Endothelial cell (in vitro differentiated cells): ENCODE measurements around the gene TBC1D3B. TPM values are rescaled to one million over a fixed set of nuclear protein-coding genes. Genes with fewer than 3 reads are reported as not detected.
"Not testable (repeated sequence)": the region's sequence is repeated elsewhere in the genome, so short reads cannot be mapped to it uniquely, and the experiment has no call there.

Source experiments
- DNase-seq: peaks from one replicate; pipeline ENCODE4 v3.0.0; 2021; ENCODE audit warnings: low spot score
- H3K27ac Mint-ChIP-seq: one replicate; pipeline ENCODE4 v1.8.0; 2021; ENCODE audit warnings: mixed read lengths, inconsistent platforms; ENCODE audit not compliant: unreplicated experiment
- H3K27me3 Mint-ChIP-seq: one replicate; pipeline ENCODE4 v1.8.0; 2021; ENCODE audit warnings: mild to moderate bottlenecking, moderate library complexity, mixed read lengths, inconsistent platforms; ENCODE audit not compliant: unreplicated experiment
- H3K36me3 Mint-ChIP-seq: one replicate; pipeline ENCODE4 v1.8.0; 2021; ENCODE audit warnings: mild to moderate bottlenecking, low read depth, mixed read lengths, inconsistent platforms; ENCODE audit not compliant: unreplicated experiment
- H3K4me1 Mint-ChIP-seq: one replicate; pipeline ENCODE4 v1.8.0; 2021; ENCODE audit warnings: mild to moderate bottlenecking, mixed read lengths, inconsistent platforms; ENCODE audit not compliant: unreplicated experiment
- H3K4me3 Mint-ChIP-seq: one replicate; pipeline ENCODE4 v1.8.0; 2021; ENCODE audit warnings: mild to moderate bottlenecking, mixed read lengths, inconsistent platforms; ENCODE audit not compliant: unreplicated experiment
- H3K9me3 Mint-ChIP-seq: one replicate; pipeline ENCODE4 v1.8.0; 2021; ENCODE audit warnings: mixed read lengths, inconsistent platforms; ENCODE audit not compliant: unreplicated experiment
- CTCF ChIP-seq: fragments of 200-600 bp; sonication (generic); IDR thresholded peaks from one replicate; pipeline ENCODE4 v1.5.0; 2021; ENCODE audit warnings: antibody characterized with exemption; ENCODE audit not compliant: unreplicated experiment
- total RNA-seq: library from RNA; stranded (reverse); fragmentation: NEBNext Ultra II Directional; extraction: Animal tissue kit (Norgen Biotek cat#: 25700); gene quantifications from one replicate; pipeline ENCODE4 v1.2.1, GENCODE V29; 2021; ENCODE audit not compliant: unreplicated experiment

Gene TBC1D3B
- total RNA-seq, 1 donor from 2014 or later, result 8.9 TPM

- Mint-ChIP-seq H3K27ac (no peak overlapping the region), H3K4me1 (peaks cover 41% of the 10 kb centered on the region), H3K9me3 (no peaks in the 10 kb centered on the region), H3K27me3 (peaks cover 13% of the 10 kb centered on the region), H3K4me3 (no peak overlapping the region), H3K36me3 (no peaks in the 10 kb centered on the region)
- DNase-seq, result no peak
- TF ChIP-seq CTCF, result no peak
Measured at GRCh38 chr17:36185416-36185815, 9.0 kb upstream of the TBC1D3B start.

DNA sequence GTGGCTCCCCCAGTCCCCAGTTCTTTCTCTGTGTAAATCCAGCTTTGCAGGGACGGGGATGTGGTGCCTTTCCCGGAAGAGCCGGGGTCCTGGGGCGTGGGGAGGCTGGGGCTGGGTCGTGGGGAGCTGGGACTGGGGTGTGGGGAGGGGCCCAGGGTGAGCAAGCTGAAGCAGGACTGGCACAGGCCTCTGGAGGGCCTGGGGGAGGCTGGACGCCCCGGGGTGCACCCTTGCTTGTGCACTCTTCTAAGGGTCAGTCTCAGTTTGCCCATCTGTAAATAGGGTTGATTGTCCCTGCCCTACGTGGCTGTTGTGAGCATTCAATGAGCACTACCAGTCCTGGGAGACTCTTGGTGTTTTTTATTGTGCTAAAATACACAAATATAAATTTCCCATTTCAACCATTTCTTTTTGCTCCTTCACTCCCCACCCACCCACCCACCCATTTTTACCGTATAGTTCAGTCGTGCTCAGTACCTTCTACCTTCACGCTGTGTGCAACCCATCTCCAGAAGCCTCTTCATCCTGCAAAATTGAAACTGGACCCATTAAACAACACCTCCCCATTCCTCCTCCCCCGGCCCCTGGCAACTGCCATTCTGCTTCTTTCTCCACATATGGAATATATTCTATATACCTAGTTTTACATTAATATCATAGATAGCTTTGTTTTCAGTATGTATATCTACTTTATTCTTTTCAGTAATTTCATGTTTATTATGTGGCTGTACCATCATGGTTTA is 7.8 kb upstream of the TBC1D3B start:
- H3K9me3 Mint-ChIP-seq, result no peaks in the 10 kb centered on the region
- DNase-seq, result no peak
- no peak for TF ChIP-seq CTCF
- no peaks in the 10 kb centered on the region for H3K36me3 Mint-ChIP-seq
- peaks cover 13% of the 10 kb centered on the region for H3K27me3 Mint-ChIP-seq
- H3K4me1 Mint-ChIP-seq, result peaks cover 35% of the 10 kb centered on the region
- H3K4me3 Mint-ChIP-seq, result peak overlapping the region; percentile 79
- H3K27ac Mint-ChIP-seq, result peak overlapping the region; percentile 58

DNA sequence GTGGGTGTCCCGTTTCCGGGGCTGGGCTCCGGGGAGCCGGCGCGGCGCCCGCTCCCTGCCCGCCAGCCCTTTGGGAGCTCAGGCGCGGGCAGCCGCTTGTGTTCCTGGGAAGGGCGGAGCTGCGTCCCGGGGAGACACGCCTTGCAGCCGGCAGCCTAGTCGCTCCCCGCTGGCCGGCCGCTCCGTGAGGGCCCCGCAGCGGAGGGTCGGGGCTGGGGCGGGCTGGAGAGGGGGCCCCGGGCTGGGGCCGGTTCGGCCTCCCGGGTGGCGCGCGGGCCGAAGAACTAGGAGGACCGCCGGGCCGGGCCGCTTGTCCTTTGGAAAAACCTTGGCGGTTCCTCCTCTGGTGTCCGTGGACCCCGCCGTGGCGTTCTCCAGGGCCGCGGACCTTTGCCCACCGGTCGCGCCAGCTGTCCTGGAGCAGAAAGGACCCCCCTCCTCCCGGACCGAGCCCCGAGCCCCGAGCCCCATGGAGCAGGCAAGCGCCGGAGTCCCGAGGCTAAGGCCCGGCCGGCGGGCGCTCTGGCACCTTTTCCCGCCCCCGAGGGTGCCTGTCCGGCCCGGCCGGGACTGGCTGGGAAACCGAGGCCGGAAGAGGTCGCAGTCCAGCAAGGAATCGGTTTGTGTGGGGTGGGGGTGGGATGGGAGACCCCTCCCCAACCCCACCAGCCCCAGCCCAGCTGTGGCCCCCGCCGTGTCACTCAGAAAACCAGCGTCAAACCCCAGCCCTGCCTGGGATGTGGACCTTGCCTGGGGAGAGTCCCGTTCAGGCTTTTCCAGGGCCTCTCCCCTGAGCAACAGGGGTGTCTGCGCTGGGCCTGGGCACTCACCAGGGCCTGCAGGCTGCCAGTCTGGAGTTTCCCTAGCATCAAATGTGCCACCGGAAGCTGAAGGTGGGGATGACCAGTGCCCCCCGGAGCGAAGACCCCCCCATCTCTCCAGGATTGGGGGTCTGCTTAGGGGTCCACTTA is 6.8 kb upstream of the TBC1D3B start:
- DNase-seq, result peak; percentile 81
- H3K4me1 Mint-ChIP-seq, result peaks cover 26% of the 10 kb centered on the region
- H3K36me3 Mint-ChIP-seq, result no peaks in the 10 kb centered on the region
- no peak for TF ChIP-seq CTCF
- peak overlapping the region; percentile 59 for H3K4me3 Mint-ChIP-seq
- H3K9me3 Mint-ChIP-seq, result no peaks in the 10 kb centered on the region
- H3K27me3 Mint-ChIP-seq, result peaks cover 13% of the 10 kb centered on the region
- H3K27ac Mint-ChIP-seq, result no peak overlapping the region

DNA sequence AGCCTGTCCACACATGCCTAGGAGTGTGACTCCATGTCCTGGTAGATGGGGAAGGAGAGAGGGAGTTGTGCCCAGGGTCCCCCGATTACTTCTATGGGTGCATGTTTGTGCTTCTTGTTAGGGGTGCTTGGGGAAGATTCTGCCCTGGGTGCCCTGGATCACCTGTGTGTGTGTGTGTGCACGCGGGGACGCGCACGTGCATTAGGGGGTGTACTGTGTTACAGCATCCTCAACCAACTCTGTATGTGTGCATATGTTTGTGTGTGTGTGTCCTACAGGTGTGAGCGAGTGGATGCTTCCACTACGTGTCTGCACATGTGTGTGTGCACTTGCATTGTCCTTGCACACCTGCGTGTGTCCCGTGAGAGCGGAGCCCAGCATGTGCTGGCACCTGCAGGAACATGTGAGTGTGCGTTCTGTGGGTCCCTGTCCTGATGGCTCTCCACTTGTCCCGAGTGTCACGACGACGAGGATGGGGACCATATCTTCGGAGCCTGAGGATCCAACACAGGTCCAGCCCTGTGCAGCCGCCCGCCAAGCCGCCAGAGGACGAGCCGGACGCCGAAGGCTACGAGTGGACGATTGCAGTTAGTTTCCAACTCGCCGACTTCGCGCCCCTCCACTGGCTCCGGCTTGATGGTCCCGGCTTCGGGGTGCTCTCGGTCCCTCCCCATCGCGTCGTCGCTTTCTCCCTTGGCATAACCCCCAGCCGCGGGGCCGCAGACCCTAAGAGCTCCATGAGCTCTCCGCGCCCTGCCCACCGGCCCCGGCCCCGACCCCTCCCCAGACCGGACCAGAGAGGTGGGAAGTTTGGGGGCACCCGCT is 6.0 kb upstream of the TBC1D3B start:
- Mint-ChIP-seq H3K4me1 (peaks cover 17% of the 10 kb centered on the region), H3K27ac (no peak overlapping the region), H3K36me3 (no peaks in the 10 kb centered on the region), H3K27me3 (peaks cover 10% of the 10 kb centered on the region), H3K4me3 (peak overlapping the region; percentile 88), H3K9me3 (no peaks in the 10 kb centered on the region)
- TF ChIP-seq CTCF, result no peak
- DNase-seq, result peak; percentile 44

- H3K36me3 Mint-ChIP-seq, DNase-seq, H3K9me3 Mint-ChIP-seq, H3K27ac Mint-ChIP-seq: not testable (repeated sequence)
- Mint-ChIP-seq H3K27me3 (peaks cover 10% of the 10 kb centered on the region), H3K4me3 (peak overlapping the region; percentile 65), H3K4me1 (peaks cover 12% of the 10 kb centered on the region)
Measured at GRCh38 chr17:36181446-36182175, 5.2 kb upstream of the TBC1D3B start.

GRCh38 chr17:36168836-36169235 is 7.6 kb downstream of the TBC1D3B start:
- DNase-seq, H3K4me1 Mint-ChIP-seq, H3K36me3 Mint-ChIP-seq, H3K27me3 Mint-ChIP-seq, H3K4me3 Mint-ChIP-seq, H3K27ac Mint-ChIP-seq, H3K9me3 Mint-ChIP-seq: not testable (repeated sequence)
